Neural progenitor cell (in vitro differentiated cells): ENCODE measurements around the gene TMEM167A.

Experiments
- CTCF ChIP-seq: fragments of 200-600 bp; sonication (generic); IDR thresholded peaks from 2 replicates; pipeline ENCODE4 v1.5.1; 2017; ENCODE audit warnings: antibody characterized with exemption, mild to moderate bottlenecking
- EZH2 ChIP-seq: fragments of 200-600 bp; sonication (generic); IDR thresholded peaks from 2 replicates; pipeline ENCODE4 v1.6.1; 2017; ENCODE audit warnings: antibody characterized with exemption, mild to moderate bottlenecking, moderate library complexity
- EZH2phosphoT487 ChIP-seq: fragments of 200-600 bp; sonication (generic); IDR thresholded peaks from 2 replicates; pipeline ENCODE4 v1.6.1; 2017; ENCODE audit warnings: antibody characterized with exemption

DNA sequence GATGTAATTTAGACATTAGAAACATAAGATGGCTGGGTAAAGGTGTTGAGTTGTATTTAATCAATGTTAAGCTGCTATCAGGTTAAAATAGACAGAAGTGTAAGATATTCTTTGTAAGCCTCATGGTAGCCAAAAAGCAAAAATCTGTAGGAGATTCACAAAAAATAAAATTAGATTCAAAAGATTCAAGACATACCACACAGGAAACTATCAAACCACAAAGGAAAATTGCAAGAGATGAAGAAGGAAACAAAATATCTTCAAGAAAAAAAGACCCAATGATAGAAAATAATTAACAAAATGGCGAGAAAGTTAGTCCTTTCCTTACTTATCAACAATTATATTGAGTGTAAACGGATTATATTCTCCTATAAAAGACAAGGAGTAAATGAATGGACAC is 15.4 kb upstream of the TMEM167A start:
- TF ChIP-seq CTCF (no peak), EZH2phosphoT487 (no peak), EZH2 (no peak)
